SK-N-MC (cell line): ENCODE measurements around the gene CEACAM20.
"Not testable (repeated sequence)": the region's sequence is repeated elsewhere in the genome, so short reads cannot be mapped to it uniquely, and the experiment has no call there.

ENCODE experiments used
- DNase-seq: peaks from one replicate; pipeline ENCODE4 v3.0.0-alpha.2; 2011; ENCODE audit warnings: low read depth, low spot score
- H3K27ac ChIP-seq: fragments of 200-600 bp; sonication (generic); 2 replicates; pipeline ENCODE4 v1.5.1; 2016; ENCODE audit warnings: mixed run types
- H3K36me3 ChIP-seq: fragments of 200-600 bp; sonication (generic); 2 replicates; pipeline ENCODE4 v1.6.1; 2017; ENCODE audit warnings: antibody characterized with exemption, low read length, mixed read lengths; ENCODE audit not compliant: insufficient read depth
- H3K4me3 ChIP-seq: fragments of 200-600 bp; sonication (generic); 2 replicates; pipeline ENCODE4 v1.5.1; 2016
- H3K9ac ChIP-seq: fragments of 200-600 bp; sonication (generic); 2 replicates; pipeline ENCODE4 v1.8.0; 2017; ENCODE audit warnings: mixed run types, mixed read lengths; ENCODE audit not compliant: insufficient read length
- H3K9me3 ChIP-seq: fragments of 200-600 bp; sonication (generic); 2 replicates; pipeline ENCODE4 v1.6.1; 2017; ENCODE audit warnings: low read depth, mild to moderate bottlenecking, antibody characterized with exemption, low read length, moderate library complexity, mixed read lengths
- EZH2 ChIP-seq: fragments of 200-600 bp; sonication (generic); IDR thresholded peaks from one replicate; pipeline ENCODE4 v1.6.1; 2017; ENCODE audit warnings: antibody characterized with exemption
- FOXP2 ChIP-seq: optimal IDR thresholded peaks from 2 replicates; pipeline ENCODE3; 2011; ENCODE audit warnings: mild to moderate bottlenecking, moderate library complexity; ENCODE audit not compliant: insufficient read depth; ENCODE audit errors: extremely low read length, control extremely low read depth
- POLR2AphosphoS5 ChIP-seq: IDR thresholded peaks from 2 replicates; pipeline ENCODE4 v1.6.1; 2012; ENCODE audit warnings: mild to moderate bottlenecking, low read depth, low read length, borderline replicate concordance

The CEACAM20 gene

DNA sequence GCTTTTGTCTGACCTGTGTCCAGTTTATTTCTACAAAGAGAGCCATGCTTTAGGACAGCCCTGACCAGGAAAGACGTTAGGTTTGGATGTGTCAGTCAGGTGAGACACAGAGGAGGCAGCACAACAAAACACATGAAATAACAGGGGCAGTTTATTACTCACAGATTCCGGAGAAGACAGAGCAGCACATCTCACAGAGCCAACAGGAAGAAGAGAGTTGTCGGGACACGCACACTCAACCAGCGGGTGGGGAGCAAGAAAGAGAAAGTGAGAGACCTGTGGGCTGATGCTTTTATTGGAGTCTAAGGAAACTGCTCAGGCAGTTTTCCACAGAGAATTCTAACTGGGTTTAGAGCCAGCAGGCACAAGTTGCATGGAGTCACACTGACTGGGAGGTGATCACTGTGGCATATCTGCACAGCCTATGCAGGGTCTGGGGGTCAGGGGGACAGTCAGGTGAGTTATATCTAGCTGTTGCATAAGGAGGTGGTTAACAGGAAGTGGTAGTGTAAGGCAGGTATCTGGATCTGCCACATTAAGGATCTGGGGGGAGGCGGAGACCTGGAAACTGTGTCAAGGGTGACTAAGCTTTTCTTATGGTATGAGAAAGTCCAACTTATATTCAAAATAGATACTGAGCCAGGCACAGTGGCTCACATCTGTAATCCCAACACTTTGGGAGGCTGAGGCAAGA lies 24.1 kb upstream of the CEACAM20 start:
- H3K9me3 ChIP-seq = no peaks in the 10 kb centered on the region
- no peak overlapping the region for H3K27ac ChIP-seq
- no peaks in the 10 kb centered on the region for H3K36me3 ChIP-seq
- DNase-seq = no peak
- no peak overlapping the region for H3K9ac ChIP-seq
- H3K4me3 ChIP-seq = no peak overlapping the region
- no peak for TF ChIP-seq POLR2AphosphoS5
- TF ChIP-seq EZH2 = no peak

- TF ChIP-seq EZH2 (no peak), FOXP2 (no peak), POLR2AphosphoS5 (no peak)
- Histone ChIP-seq H3K4me3 (no peak overlapping the region), H3K9ac (no peak overlapping the region), H3K9me3 (no peaks in the 10 kb centered on the region), H3K36me3 (no peaks in the 10 kb centered on the region), H3K27ac (no peak overlapping the region)
- no peak for DNase-seq
These were observed 22.8 kb upstream of the CEACAM20 start for GRCh38 chr19:44552324-44552723.

DNA sequence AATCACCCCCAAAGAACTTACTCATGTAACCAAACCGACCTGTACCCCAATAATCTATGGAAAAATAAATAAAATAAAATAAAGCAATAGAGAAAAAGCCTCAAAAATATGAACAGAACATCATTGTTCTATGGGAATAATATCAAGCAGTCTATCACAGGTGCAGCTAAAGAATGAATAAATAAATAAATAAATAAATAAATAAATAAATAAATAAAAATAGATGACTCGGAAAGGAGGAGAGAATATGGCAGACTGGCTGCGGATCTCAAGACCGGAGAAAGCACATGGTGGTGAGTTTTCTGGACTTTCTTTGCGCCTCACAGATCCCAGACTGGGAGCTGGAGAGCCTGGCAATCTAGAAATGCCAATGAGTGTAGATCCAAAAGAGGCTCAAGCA lies 22.4 kb upstream of the CEACAM20 start:
- Histone ChIP-seq H3K9me3 (no peaks in the 10 kb centered on the region), H3K4me3 (no peak overlapping the region), H3K36me3 (no peaks in the 10 kb centered on the region), H3K27ac (no peak overlapping the region), H3K9ac (no peak overlapping the region)
- TF ChIP-seq FOXP2 (no peak), EZH2 (no peak), POLR2AphosphoS5 (no peak)
- DNase-seq = no peak

- H3K9me3 ChIP-seq, DNase-seq, H3K4me3 ChIP-seq, H3K36me3 ChIP-seq, H3K9ac ChIP-seq, H3K27ac ChIP-seq: not testable (repeated sequence)
These were observed 21.5 kb upstream of the CEACAM20 start for GRCh38 chr19:44550976-44551375.

GRCh38 chr19:44549507-44549906 lies 20.0 kb upstream of the CEACAM20 start:
- TF ChIP-seq EZH2 (no peak), FOXP2 (no peak), POLR2AphosphoS5 (no peak)
- H3K9ac ChIP-seq = no peak overlapping the region
- no peak for DNase-seq
- no peaks in the 10 kb centered on the region for H3K36me3 ChIP-seq
- H3K9me3 ChIP-seq = no peaks in the 10 kb centered on the region
- no peak overlapping the region for H3K27ac ChIP-seq
- no peak overlapping the region for H3K4me3 ChIP-seq

- no peak overlapping the region for H3K9ac ChIP-seq
- TF ChIP-seq FOXP2 (no peak), POLR2AphosphoS5 (no peak), EZH2 (no peak)
- H3K36me3 ChIP-seq = no peaks in the 10 kb centered on the region
- no peak overlapping the region for H3K27ac ChIP-seq
- DNase-seq = no peak
- no peaks in the 10 kb centered on the region for H3K9me3 ChIP-seq
- H3K4me3 ChIP-seq = no peak overlapping the region
These were observed 19.3 kb upstream of the CEACAM20 start for GRCh38 chr19:44548736-44549135.

DNA sequence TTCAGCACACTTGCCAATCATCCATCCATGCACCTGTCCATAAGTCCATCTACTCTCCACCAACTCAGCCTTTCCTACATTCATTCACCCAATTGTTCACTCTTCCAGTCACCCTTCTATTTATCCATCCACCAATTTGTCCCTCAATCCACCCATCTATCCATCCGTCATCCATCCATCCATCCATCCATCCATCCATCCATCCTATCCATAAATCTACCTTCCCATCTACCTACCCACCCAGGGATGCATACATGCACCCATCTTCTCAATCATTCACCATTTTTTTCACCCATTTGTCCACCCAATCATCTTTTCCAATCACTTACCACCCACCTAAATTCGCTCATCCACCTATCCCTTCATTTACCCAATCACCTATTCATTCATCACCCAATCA lies 14.6 kb upstream of the CEACAM20 start:
- TF ChIP-seq POLR2AphosphoS5 (no peak), FOXP2 (no peak), EZH2 (no peak)
- Histone ChIP-seq H3K9ac (no peak overlapping the region), H3K27ac (no peak overlapping the region), H3K36me3 (no peaks in the 10 kb centered on the region), H3K4me3 (no peak overlapping the region), H3K9me3 (no peaks in the 10 kb centered on the region)
- no peak for DNase-seq

DNA sequence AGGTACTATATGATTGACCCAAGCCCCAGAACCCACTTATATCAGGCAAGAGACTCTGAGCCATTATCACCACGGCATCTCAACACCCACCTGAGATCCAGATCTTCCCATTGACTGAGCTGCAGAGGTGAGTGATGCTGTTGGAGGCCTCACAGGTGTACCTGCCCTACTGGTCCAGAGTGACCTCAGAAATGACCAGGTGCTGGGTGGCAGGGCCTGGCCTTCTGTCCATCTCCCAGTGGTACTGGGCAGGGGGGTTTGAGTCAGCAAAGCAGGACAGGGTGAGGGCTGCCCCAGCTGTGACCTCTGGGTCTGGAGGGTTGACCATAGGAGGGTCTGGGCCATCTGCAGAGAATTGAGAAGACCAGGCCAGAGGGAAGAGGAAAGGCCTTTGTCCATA lies 13.2 kb upstream of the CEACAM20 start:
- Histone ChIP-seq H3K9me3 (no peaks in the 10 kb centered on the region), H3K36me3 (no peaks in the 10 kb centered on the region), H3K27ac (no peak overlapping the region), H3K9ac (no peak overlapping the region), H3K4me3 (no peak overlapping the region)
- TF ChIP-seq FOXP2 (no peak), EZH2 (no peak), POLR2AphosphoS5 (no peak)
- no peak for DNase-seq

DNA sequence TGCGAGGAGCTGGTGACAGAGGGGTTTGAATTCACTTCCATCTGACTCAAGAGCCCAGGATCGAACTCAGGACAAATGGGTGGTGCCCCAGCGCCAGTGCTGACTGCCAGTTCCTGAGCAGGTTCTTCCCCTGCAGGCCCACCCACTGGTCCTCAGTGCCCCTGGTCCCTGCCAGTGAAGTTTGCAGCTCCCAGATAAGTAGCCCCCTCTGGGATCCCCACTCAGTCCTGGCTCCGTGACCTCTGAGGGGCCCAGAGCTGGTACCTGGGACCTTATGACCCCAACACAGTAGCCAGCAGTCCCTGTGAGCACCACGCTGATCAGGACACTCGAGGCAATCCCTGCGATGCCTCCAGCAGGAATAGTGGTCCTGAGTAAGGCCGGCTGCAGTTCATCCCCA lies 11.3 kb upstream of the CEACAM20 start:
- TF ChIP-seq EZH2 = no peak
- TF ChIP-seq POLR2AphosphoS5 = no peak
- TF ChIP-seq FOXP2 = no peak
- Histone ChIP-seq H3K9me3 (no peaks in the 10 kb centered on the region), H3K9ac (no peak overlapping the region), H3K4me3 (no peak overlapping the region), H3K27ac (no peak overlapping the region), H3K36me3 (0 out of 2 replicates have a peak, but pooled peaks cover 2% of the 10 kb centered on the region)
- DNase-seq = no peak
